HG03432 (cell line): ENCODE measurements around the gene ZC3H18.

Experiments used
- ATAC-seq: cut with Tn5 transposase; IDR thresholded peaks from one replicate; pipeline ENCODE4 v1.9.1; 2021; ENCODE audit warnings: mild to moderate bottlenecking, moderate library complexity; ENCODE audit not compliant: unreplicated experiment

The ZC3H18 gene

GRCh38 chr16:88619859-88620815, 49.9 kb downstream of the ZC3H18 start:
- no peak for ATAC-seq

GRCh38 chr16:88622125-88622524, 51.9 kb downstream of the ZC3H18 start:
- no peak for ATAC-seq

GRCh38 chr16:88622866-88623265, 52.7 kb downstream of the ZC3H18 start:
- no peak for ATAC-seq

GRCh38 chr16:88623858-88624257, 53.7 kb downstream of the ZC3H18 start:
- ATAC-seq = no peak

- no peak for ATAC-seq
Observed at GRCh38 chr16:88624481-88624880, 54.3 kb downstream of the ZC3H18 start.

- no peak for ATAC-seq
Observed at GRCh38 chr16:88624977-88625576, 54.9 kb downstream of the ZC3H18 start.

GRCh38 chr16:88626646-88627045, 56.4 kb downstream of the ZC3H18 start:
- ATAC-seq = no peak

- no peak for ATAC-seq
Observed at GRCh38 chr16:88627531-88628411, 57.6 kb downstream of the ZC3H18 start.

GRCh38 chr16:88628512-88628974, 58.3 kb downstream of the ZC3H18 start:
- no peak for ATAC-seq

GRCh38 chr16:88629835-88630234, 59.6 kb downstream of the ZC3H18 start:
- ATAC-seq = no peak

- no peak for ATAC-seq
Observed at GRCh38 chr16:88630433-88630832, 60.2 kb downstream of the ZC3H18 start.

- no peak for ATAC-seq
Observed at GRCh38 chr16:88630941-88631340, 60.7 kb downstream of the ZC3H18 start.

- ATAC-seq = no peak
Observed at GRCh38 chr16:88631384-88631783, 61.2 kb downstream of the ZC3H18 start.

GRCh38 chr16:88631920-88632586, 61.9 kb downstream of the ZC3H18 start:
- ATAC-seq = no peak

GRCh38 chr16:88632587-88632930, 62.4 kb downstream of the ZC3H18 start:
- no peak for ATAC-seq

- ATAC-seq = peak; percentile 31
Observed at GRCh38 chr16:88633684-88634140, 63.5 kb downstream of the ZC3H18 start.

GRCh38 chr16:88634141-88634993, 64.2 kb downstream of the ZC3H18 start:
- ATAC-seq = peak; percentile 49

- ATAC-seq = no peak
Observed at GRCh38 chr16:88634994-88635670, 64.9 kb downstream of the ZC3H18 start.

- no peak for ATAC-seq
Observed at GRCh38 chr16:88635671-88636319, 65.6 kb downstream of the ZC3H18 start.
